H9 (cell line): ENCODE data around the gene CHST15. TPM values are rescaled to one million over a fixed set of nuclear protein-coding genes. Genes with fewer than 3 reads are reported as not detected.

Experiments used
- DNase-seq: peaks from one replicate; pipeline ENCODE4 v3.0.0-alpha.2; 2017
- H2AFZ ChIP-seq: one replicate; pipeline ENCODE4 v1.6.1; 2013; ENCODE audit warnings: mild to moderate bottlenecking, low read length, control low read depth, moderate library complexity
- H2AK5ac ChIP-seq: 2 replicates; pipeline ENCODE4 v1.6.1; 2013; ENCODE audit warnings: low read length, control low read depth, mixed read lengths; ENCODE audit not compliant: insufficient read length
- H2BK120ac ChIP-seq: one replicate; pipeline ENCODE4 v1.6.1; 2013; ENCODE audit warnings: low read depth, mild to moderate bottlenecking, low read length, control low read depth, inconsistent platforms; ENCODE audit not compliant: poor library complexity, severe bottlenecking
- H2BK12ac ChIP-seq: 2 replicates; pipeline ENCODE4 v1.6.1; 2013; ENCODE audit warnings: low read length, control low read depth, mixed read lengths, low read depth; ENCODE audit not compliant: insufficient read length
- H2BK15ac ChIP-seq: 2 replicates; pipeline ENCODE4 v1.6.1; 2013; ENCODE audit warnings: low read depth, low read length, control low read depth
- H2BK20ac ChIP-seq: one replicate; pipeline ENCODE4 v1.6.1; 2013; ENCODE audit warnings: low read depth, mild to moderate bottlenecking, low read length, control low read depth, inconsistent platforms; ENCODE audit not compliant: poor library complexity, severe bottlenecking
- H2BK5ac ChIP-seq: 2 replicates; pipeline ENCODE4 v1.6.1; 2013; ENCODE audit warnings: low read length, control low read depth, mixed read lengths; ENCODE audit not compliant: insufficient read length
- H3K14ac ChIP-seq: 2 replicates; pipeline ENCODE4 v1.6.1; 2013; ENCODE audit warnings: low read length, control low read depth; ENCODE audit not compliant: insufficient read depth
- H3K18ac ChIP-seq: 2 replicates; pipeline ENCODE4 v1.6.1; 2013; ENCODE audit warnings: low read depth, mild to moderate bottlenecking, mixed read lengths, low read length, control low read depth; ENCODE audit not compliant: insufficient read length
- H3K23ac ChIP-seq: 2 replicates; pipeline ENCODE4 v1.6.1; 2013; ENCODE audit warnings: low read length, control low read depth, mixed read lengths, low read depth; ENCODE audit not compliant: insufficient read length
- H3K23me2 ChIP-seq: 2 replicates; pipeline ENCODE4 v1.6.1; 2013; ENCODE audit warnings: low read depth, mild to moderate bottlenecking, mixed read lengths, low read length, control low read depth; ENCODE audit not compliant: insufficient read length, poor library complexity, severe bottlenecking
- H3K27ac ChIP-seq: 2 replicates; pipeline ENCODE4 v1.5.1; 2013; ENCODE audit warnings: low read length, control low read depth, mixed read lengths, low read depth; ENCODE audit not compliant: insufficient read length
- H3K27me3 ChIP-seq: 2 replicates; pipeline ENCODE4 v1.6.1; 2013; ENCODE audit warnings: low read length, control low read depth, inconsistent platforms; ENCODE audit not compliant: insufficient read depth
- H3K4ac ChIP-seq: 2 replicates; pipeline ENCODE4 v1.6.1; 2013; ENCODE audit warnings: low read depth, mild to moderate bottlenecking, control low read depth, inconsistent platforms, low read length, moderate library complexity
- H3K4me1 ChIP-seq: 2 replicates; pipeline ENCODE4 v1.6.1; 2013; ENCODE audit warnings: low read length, control low read depth, inconsistent platforms; ENCODE audit not compliant: insufficient read depth
- H3K4me2 ChIP-seq: 2 replicates; pipeline ENCODE4 v1.6.1; 2013; ENCODE audit warnings: low read length, control low read depth, mixed read lengths; ENCODE audit not compliant: insufficient read length, insufficient read depth
- H3K56ac ChIP-seq: 2 replicates; pipeline ENCODE4 v1.6.1; 2013; ENCODE audit warnings: low read depth, mild to moderate bottlenecking, mixed read lengths, low read length, control low read depth; ENCODE audit not compliant: insufficient read length
- H3K79me1 ChIP-seq: 2 replicates; pipeline ENCODE4 v1.6.1; 2013; ENCODE audit warnings: low read depth, mild to moderate bottlenecking, moderate library complexity, low read length, control low read depth, inconsistent platforms; ENCODE audit not compliant: insufficient read depth, poor library complexity, severe bottlenecking
- H3K79me2 ChIP-seq: 2 replicates; pipeline ENCODE4 v1.6.1; 2013; ENCODE audit warnings: low read length, control low read depth, inconsistent platforms; ENCODE audit not compliant: insufficient read depth
- H3K9ac ChIP-seq: 2 replicates; pipeline ENCODE4 v1.6.1; 2013; ENCODE audit warnings: low read length, control low read depth, mixed read lengths; ENCODE audit not compliant: insufficient read length; ENCODE audit errors: extremely low read depth
- H3K9me3 ChIP-seq: one replicate; pipeline ENCODE4 v1.6.1; 2013; ENCODE audit warnings: low read depth, low read length, inconsistent platforms; ENCODE audit not compliant: control insufficient read depth
- H3T11ph ChIP-seq: one replicate; pipeline ENCODE4 v1.6.1; 2013; ENCODE audit warnings: mild to moderate bottlenecking, low read length, control low read depth, inconsistent platforms
- H4K20me1 ChIP-seq: one replicate; pipeline ENCODE4 v1.6.1; 2013; ENCODE audit not compliant: control insufficient read depth, insufficient read length, insufficient read depth
- H4K5ac ChIP-seq: 2 replicates; pipeline ENCODE4 v1.6.1; 2013; ENCODE audit warnings: low read depth, mild to moderate bottlenecking, mixed read lengths, low read length, control low read depth; ENCODE audit not compliant: insufficient read length
- H4K8ac ChIP-seq: replicated peaks from 2 replicates; pipeline ENCODE4 v1.6.1; 2013; ENCODE audit warnings: low read length, control low read depth, mixed read lengths, low read depth; ENCODE audit not compliant: insufficient read length
- H4K91ac ChIP-seq: 2 replicates; pipeline ENCODE4 v1.6.1; 2013; ENCODE audit warnings: low read depth, mild to moderate bottlenecking, moderate library complexity, mixed read lengths, low read length, control low read depth; ENCODE audit not compliant: insufficient read length
- H3K27ac Mint-ChIP-seq, 3 experiments: 2 replicates in 2 of 3; 3 replicates in 1 of 3; pipeline ENCODE4 v1.8.0; 2020 to 2021; ENCODE audit warnings: mixed read lengths in 3 of 3, mild to moderate bottlenecking in 1 of 3, moderate library complexity in 1 of 3
- H3K27me3 Mint-ChIP-seq: 2 replicates; pipeline ENCODE4 v1.8.0; 2021; ENCODE audit warnings: low read depth, mild to moderate bottlenecking, moderate library complexity, mixed read lengths
- H3K36me3 Mint-ChIP-seq, 3 experiments: 2 replicates in 2 of 3; 3 replicates in 1 of 3; pipeline ENCODE4 v1.8.0; 2020 to 2021; ENCODE audit warnings: low read depth in 3 of 3, mixed read lengths in 3 of 3; ENCODE audit not compliant: insufficient read depth in 1 of 3
- H3K4me1 Mint-ChIP-seq, 2 experiments: 2 replicates each; pipeline ENCODE4 v1.8.0; 2020; ENCODE audit warnings: mixed read lengths in 2 of 2
- H3K4me3 Mint-ChIP-seq, 2 experiments: 2 replicates in 1 of 2; 3 replicates in 1 of 2; pipeline ENCODE4 v1.8.0; 2020 to 2021; ENCODE audit warnings: mild to moderate bottlenecking in 2 of 2, mixed read lengths in 2 of 2, moderate library complexity in 1 of 2
- H3K9me3 Mint-ChIP-seq, 2 experiments: 2 replicates in 1 of 2; 3 replicates in 1 of 2; pipeline ENCODE4 v1.8.0; 2020; ENCODE audit warnings: mild to moderate bottlenecking in 2 of 2, mixed read lengths in 2 of 2, moderate library complexity in 1 of 2
- WGBS: extraction: QIAGEN DNeasy Blood & Tissue Kit; methylation state at CpG from one replicate; pipeline ENCODE4 v1.1.7; 2013; ENCODE audit warnings: missing lambda C conversion rate, low lambda C conversion rate, mixed read lengths; ENCODE audit not compliant: insufficient read length; ENCODE audit errors: extremely low coverage; 5-methylcytosine and 5-hydroxymethylcytosine counted together
- total RNA-seq: library from RNA; stranded (reverse); gene quantifications from 2 replicates; pipeline ENCODE4 v1.2.1, GENCODE V29; 2021
- TF ChIP-seq, protein P1 (sequence below): fragments of 200-600 bp; sonication (generic); conservative IDR thresholded peaks from 3 replicates; pipeline ENCODE4 v1.8.0; 2021; ENCODE audit warnings: antibody characterized with exemption, mild to moderate bottlenecking

Gene CHST15
- total RNA-seq, 1 experiment from 2014 or later: 8.7 TPM

DNA sequence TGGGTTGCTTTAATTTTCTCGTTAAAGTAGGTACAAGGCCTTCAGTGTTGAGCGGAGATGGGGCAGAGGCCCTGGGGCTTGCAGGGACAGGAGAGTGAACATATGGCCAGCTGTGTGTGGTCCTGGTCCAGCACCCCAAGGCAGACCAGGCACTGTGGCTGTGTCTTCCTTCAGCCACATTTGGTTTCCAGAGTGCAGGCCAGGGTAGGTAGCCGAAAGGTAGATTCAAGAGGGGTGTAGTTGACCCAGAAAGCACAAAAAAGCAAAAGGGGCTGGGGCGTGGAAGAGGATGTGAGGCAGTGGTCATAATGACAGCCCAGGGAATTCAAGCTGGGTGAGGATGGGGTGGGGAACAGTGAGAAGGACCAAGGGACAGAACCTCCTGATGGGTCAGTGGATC is 21.3 kb upstream of the CHST15 start:
- Histone ChIP-seq H4K8ac (no peak overlapping the region), H4K20me1 (no peaks in the 10 kb centered on the region), H3K4me2 (no peak overlapping the region), H2AK5ac (no peak overlapping the region), H3K23ac (no peak overlapping the region), H3K4ac (no peak overlapping the region), H3K4me1 (no peaks in the 10 kb centered on the region), H4K91ac (no peak overlapping the region), H2BK20ac (no peak overlapping the region), H3K23me2 (no peaks in the 10 kb centered on the region), H3K79me1 (no peaks in the 10 kb centered on the region), H2BK12ac (no peak overlapping the region), H4K5ac (no peak overlapping the region), H3K56ac (no peak overlapping the region), H3K14ac (no peak overlapping the region), H3K79me2 (no peaks in the 10 kb centered on the region), H2BK120ac (no peak overlapping the region), H3K27ac (no peak overlapping the region), H3K18ac (no peak overlapping the region), H2BK5ac (no peak overlapping the region), H3K9ac (no peak overlapping the region), H3K27me3 (no peaks in the 10 kb centered on the region), H3T11ph (no peak overlapping the region), H3K9me3 (no peaks in the 10 kb centered on the region), H2BK15ac (no peak overlapping the region), H2AFZ (no peak overlapping the region)
- DNase-seq: no peak
- no peak overlapping the region for H3K27ac Mint-ChIP-seq
- WGBS: no CpG with 5 or more reads among the region's 4 CpGs
- H3K36me3 Mint-ChIP-seq: no peaks in the 10 kb centered on the region
- no peaks in the 10 kb centered on the region for H3K4me1 Mint-ChIP-seq
- peaks cover 14% of the 10 kb centered on the region for H3K27me3 Mint-ChIP-seq
- TF ChIP-seq, protein P1, sequence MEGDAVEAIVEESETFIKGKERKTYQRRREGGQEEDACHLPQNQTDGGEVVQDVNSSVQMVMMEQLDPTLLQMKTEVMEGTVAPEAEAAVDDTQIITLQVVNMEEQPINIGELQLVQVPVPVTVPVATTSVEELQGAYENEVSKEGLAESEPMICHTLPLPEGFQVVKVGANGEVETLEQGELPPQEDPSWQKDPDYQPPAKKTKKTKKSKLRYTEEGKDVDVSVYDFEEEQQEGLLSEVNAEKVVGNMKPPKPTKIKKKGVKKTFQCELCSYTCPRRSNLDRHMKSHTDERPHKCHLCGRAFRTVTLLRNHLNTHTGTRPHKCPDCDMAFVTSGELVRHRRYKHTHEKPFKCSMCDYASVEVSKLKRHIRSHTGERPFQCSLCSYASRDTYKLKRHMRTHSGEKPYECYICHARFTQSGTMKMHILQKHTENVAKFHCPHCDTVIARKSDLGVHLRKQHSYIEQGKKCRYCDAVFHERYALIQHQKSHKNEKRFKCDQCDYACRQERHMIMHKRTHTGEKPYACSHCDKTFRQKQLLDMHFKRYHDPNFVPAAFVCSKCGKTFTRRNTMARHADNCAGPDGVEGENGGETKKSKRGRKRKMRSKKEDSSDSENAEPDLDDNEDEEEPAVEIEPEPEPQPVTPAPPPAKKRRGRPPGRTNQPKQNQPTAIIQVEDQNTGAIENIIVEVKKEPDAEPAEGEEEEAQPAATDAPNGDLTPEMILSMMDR: no peak
- no peaks in the 10 kb centered on the region for H3K9me3 Mint-ChIP-seq
- no peak overlapping the region; a peak in 1 of 5 replicates for H3K4me3 Mint-ChIP-seq
